LHCN-M2 (cell line): Measurements from ENCODE around the gene RHOV. TPM values are rescaled to one million over a fixed set of nuclear protein-coding genes. Genes with fewer than 3 reads are reported as not detected.

Experiments
- DNase-seq: peaks from one replicate; pipeline ENCODE4 v3.0.0-alpha.2; 2012; ENCODE audit warnings: low read depth
- total RNA-seq: library from RNA; depleted of rRNA; stranded (reverse); fragments of >200 nt; gene quantifications from 2 replicates; pipeline ENCODE4 v1.2.3, GENCODE V29; 2014

The RHOV gene
- total RNA-seq, 1 experiment from 2014 or later = not detected

GRCh38 chr15:40846841-40847222, 27.2 kb downstream of the RHOV start:
- DNase-seq = no peak

- no peak for DNase-seq
Measured at GRCh38 chr15:40845511-40846284, 28.3 kb downstream of the RHOV start.

- no peak for DNase-seq
Measured at GRCh38 chr15:40845036-40845435, 29.0 kb downstream of the RHOV start.

GRCh38 chr15:40844696-40845030, 29.4 kb downstream of the RHOV start:
- DNase-seq = no peak

- no peak for DNase-seq
Measured at GRCh38 chr15:40843885-40844695, 29.9 kb downstream of the RHOV start, which contains the start of gene SPINT1. SPINT1 (plus strand) TSS chr15:40844048; CDS start chr15:40844555, 507 bp downstream.

GRCh38 chr15:40843261-40843884, 30.7 kb downstream of the RHOV start:
- DNase-seq = no peak

- DNase-seq = no peak
Measured at GRCh38 chr15:40841741-40842140, 32.3 kb downstream of the RHOV start.

GRCh38 chr15:40838756-40839155, 35.3 kb downstream of the RHOV start:
- no peak for DNase-seq

GRCh38 chr15:40836020-40836419, 38.0 kb downstream of the RHOV start:
- no peak for DNase-seq

- DNase-seq = no peak
Measured at GRCh38 chr15:40832903-40833302, 41.1 kb downstream of the RHOV start.

- DNase-seq = no peak
Measured at GRCh38 chr15:40831861-40832260, 42.2 kb downstream of the RHOV start.

- DNase-seq = peak; percentile 76
Measured at GRCh38 chr15:40830884-40831283, 43.1 kb downstream of the RHOV start.

GRCh38 chr15:40829115-40829514, 44.9 kb downstream of the RHOV start:
- DNase-seq = no peak

GRCh38 chr15:40828447-40829036, 45.5 kb downstream of the RHOV start, which contains the start of gene PPP1R14D:
PPP1R14D (minus strand) TSS chr15:40828708; CDS start chr15:40828641, 67 bp downstream.
- no peak for DNase-seq

GRCh38 chr15:40826423-40827075, 47.5 kb downstream of the RHOV start:
- no peak for DNase-seq

- peak; percentile 20 for DNase-seq
Measured at GRCh38 chr15:40825661-40826422, 48.2 kb downstream of the RHOV start.

GRCh38 chr15:40823572-40824343, 50.3 kb downstream of the RHOV start:
- DNase-seq = no peak
